Activated CD4-positive, CD25-positive, alpha-beta regulatory T cell treated with anti-CD3 and anti-CD28 coated beads, Interleukin-2, amount 50 U/mL, for 72 hours (primary cell): ENCODE measurements around the gene FURIN.
"Not testable (repeated sequence)": the region's sequence is repeated elsewhere in the genome, so short reads cannot be mapped to it uniquely, and the experiment has no call there.

Source experiments
- DNase-seq: peaks from one replicate; pipeline ENCODE4 v3.0.0; 2021

FURIN gene

GRCh38 chr15:90845201-90845949 is 23.0 kb upstream of the FURIN start:
- DNase-seq: no peak

- not testable (repeated sequence) for DNase-seq
These were observed 19.0 kb upstream of the FURIN start for GRCh38 chr15:90849424-90849823.

DNA sequence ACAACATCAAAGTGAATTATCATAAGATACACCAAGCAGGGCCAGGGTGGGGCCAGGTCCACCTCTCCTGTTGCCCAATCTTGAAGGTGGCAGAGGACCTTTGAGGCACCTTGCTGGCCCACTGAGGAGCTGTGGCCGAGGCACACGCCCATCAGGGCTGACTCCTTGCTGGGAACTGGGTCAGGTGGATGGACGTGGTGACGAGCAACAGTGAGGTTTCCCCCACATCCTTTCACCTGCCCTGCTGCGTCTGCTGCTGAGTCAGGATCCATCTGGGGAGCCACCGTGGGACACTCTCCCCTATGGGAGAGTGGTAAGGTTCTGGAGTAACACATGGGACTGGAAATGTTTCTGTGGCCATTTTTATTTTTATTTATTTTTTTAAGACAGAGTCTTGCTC is 17.3 kb upstream of the FURIN start:
- no peak for DNase-seq

- no peak for DNase-seq
These were observed 16.4 kb upstream of the FURIN start for GRCh38 chr15:90851940-90852339.

DNA sequence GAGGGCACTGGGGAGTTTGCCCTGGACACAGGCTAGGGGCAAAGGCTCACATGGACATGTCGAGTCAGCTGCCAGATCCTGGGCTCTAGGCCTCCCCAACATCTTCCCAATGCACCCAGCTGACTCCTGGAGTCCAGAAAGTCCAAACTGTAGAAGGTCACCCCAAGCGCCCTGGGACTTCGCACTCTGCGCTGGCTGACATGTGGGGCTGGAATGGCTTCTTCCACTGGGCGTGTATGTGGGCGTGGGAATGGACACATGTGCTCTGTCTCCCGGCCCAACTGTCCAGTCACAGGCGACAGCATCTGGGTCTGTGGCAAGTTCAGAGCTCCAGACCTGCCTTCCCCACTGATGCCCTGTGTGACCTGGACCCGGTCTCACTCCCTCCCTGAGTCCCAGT is 13.2 kb upstream of the FURIN start:
- DNase-seq: no peak

DNA sequence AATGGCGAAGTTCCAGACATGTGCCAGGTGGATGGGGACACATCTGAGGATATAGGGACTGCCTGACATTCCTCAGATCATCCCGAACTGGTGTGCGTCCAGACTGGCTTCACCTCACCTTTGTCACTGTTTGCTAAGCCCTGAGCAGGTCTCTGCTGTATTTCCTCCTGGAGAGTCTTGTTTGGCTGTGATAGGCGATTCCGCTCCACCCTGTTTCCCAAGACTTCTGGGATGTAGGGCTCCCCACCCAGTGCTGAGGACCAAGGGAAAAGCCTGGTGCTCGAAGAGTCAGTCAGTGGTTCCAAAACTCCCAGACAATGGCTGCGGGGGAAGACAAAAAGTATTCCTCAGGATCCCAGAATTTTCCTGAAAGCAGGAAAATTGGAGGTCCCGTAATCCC is 11.1 kb upstream of the FURIN start:
- DNase-seq: no peak

GRCh38 chr15:90857883-90858443 is 10.4 kb upstream of the FURIN start:
- DNase-seq: no peak

DNA sequence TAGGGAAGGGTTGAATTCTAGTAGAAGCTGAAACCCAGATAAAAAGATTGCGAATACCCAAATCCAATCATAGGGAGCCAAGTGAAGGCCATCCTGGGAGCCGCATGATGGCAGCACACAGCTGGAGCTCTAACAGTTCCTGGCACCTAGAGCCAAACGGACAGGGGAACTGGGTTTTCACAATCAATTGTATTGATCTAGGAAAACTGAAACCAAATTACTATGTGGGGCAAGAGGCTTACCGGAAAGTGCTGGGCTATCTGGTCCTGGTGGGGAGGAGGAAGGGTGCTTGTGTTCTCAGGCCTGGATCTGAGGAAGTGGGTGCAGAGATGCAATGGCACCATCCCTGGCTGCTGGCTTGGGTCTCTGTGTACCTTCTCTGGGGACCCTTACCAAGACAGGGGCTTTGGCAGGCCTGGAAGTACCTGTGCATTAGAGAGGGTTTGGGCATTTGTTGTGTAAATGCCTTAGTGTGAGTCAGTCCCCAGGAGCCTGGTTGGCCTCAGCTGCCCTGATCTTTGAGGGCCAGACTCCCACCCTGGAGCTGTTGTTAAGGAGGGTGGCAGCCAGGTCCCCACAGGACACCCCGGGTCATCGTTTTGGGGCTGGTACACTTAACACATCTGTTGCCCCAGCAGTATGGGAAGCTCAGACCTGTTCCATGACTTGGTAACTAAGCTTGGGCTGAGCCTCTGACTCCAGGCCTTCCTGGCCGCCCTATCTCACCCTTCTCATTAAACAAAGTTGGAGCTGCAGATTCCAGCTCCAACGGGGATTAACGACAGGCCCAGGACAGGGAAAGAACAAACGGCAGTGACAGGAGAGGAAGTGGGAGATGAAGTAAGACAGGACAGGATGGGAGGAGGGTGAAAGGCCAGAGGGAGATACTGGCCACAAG is 8.9 kb upstream of the FURIN start:
- no peak for DNase-seq

- DNase-seq: no peak
These were observed 7.9 kb upstream of the FURIN start for GRCh38 chr15:90860450-90860849.

- DNase-seq: no peak
These were observed 7.3 kb upstream of the FURIN start for GRCh38 chr15:90860942-90861675.

DNA sequence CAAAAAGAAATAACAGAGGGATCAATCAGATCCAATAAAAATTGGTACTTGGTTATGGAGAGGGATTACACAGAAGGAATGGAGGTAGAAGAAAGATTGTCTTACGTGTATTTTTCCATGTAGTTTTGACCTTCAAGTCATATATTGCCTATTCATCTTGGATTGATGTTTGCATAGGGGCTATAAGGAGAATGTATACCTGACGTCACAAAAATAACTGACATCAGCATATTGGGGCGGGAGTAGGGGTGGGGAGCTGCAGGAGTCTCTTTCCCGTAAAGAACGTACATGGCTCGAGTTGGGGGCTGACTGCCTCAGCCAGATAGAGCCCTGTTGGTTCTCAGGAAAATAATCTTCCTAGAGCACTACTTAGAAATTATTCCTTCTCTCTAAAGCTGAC is 5.9 kb upstream of the FURIN start:
- DNase-seq: no peak

- DNase-seq: no peak
These were observed 5.2 kb upstream of the FURIN start for GRCh38 chr15:90862964-90863778.

DNA sequence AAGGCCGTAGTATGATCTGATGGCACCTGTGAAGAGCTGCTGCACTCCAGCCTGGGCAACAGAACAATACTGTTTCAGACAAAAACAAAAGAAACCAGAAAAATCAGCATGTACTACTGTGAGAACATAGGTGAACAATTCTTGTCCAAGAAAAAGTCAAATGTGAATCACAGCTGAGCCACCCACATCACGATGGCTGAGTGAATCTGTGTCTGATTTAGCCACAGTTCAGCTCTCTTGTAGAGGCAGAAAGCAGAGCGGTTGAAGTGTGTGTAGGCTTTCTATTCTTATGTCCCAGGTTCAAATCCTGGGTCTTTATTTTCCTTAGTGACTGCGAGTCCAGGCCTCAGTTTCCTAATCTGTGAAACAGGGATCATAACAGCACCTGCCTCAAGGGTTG is 4.4 kb upstream of the FURIN start:
- DNase-seq: no peak

DNA sequence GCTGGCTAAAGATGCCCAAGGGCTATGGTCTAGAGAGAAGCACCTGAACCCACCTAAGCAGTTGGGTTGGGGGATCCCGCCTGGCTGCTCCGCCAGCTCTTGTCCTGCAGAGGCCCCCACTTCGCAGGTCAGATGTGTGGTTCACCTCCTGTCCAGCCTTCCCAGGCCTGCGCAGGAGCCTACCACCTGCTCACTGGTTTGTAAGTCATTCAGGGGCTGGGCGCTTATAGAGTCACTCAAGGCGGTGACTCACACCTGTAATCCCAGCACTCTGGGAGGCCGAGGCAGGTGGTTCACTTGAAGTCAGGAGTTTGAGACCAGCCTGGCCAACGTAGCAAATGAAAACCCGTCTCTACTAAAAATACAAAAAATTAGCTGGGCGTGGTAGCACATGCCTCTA is 3.9 kb upstream of the FURIN start:
- no peak for DNase-seq

DNA sequence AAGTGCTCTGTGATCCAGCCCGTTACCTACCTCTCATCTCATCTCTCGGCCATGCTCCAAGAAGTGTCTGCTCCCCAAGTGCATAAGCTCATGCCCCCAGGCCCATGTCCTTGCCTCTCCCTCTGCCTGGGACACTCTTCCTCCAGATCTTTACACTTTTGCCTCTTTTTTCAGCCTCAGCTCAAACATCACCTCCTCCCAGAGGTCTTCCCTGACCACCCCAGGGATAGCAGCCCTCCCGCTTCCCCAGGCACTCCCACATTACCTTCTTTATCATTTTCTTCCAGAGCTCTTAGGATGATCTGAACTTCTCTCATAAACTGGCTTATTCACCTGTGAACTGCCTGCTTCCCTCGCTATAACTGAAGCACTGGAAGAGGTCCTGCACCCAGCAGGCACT is 2.7 kb upstream of the FURIN start:
- DNase-seq: no peak

DNA sequence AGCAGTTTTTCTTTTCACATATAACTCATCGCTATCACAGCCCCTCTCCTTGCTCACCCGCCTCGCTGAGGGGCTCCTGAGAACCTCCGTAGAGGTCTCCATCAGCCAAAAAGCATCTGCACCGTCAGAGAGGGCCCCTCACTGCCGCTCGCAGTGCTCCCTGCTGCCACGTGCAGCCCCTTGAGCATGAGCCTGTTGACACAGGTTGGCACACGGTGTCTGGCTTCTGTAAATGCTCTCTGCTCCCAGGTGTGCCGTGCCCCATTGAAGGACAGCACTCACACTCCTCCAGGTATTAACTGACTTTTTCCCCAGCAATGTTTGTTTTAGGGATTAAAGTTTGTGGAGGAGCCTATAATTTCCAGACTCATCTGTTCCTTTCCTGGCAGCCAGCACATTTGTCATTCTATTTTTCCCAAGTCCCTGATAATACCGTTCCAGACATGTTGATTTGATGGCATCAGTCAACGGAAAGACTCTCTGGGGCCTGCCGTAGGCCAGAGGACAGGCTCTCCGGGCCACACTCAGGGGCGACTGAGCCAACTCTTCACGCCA is 2.1 kb upstream of the FURIN start:
- no peak for DNase-seq

- no peak for DNase-seq
These were observed 1.6 kb upstream of the FURIN start for GRCh38 chr15:90866800-90867199.

DNA sequence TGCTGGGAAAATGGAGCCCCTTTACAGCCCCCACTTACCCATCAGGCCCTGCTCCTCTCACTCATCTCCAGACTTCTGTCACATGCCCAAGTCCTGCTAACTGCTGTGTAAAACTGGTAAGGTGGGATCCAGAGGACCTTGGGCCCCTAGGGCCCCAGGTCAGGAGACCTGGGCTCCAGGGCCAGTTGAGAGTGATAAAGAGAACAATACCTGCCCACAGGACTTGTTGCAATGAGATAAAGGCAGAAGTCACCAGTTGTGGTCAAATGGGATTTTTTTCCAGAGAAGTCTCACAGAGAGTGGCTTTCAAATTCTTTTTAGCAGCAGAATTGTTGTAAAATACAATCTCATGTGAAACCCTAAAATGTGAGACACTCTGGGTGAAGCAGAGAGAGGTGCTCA is 753 bp downstream of the FURIN start:
- DNase-seq: no peak

- DNase-seq: no peak
These were observed 1.4 kb downstream of the FURIN start for GRCh38 chr15:90869601-90870353.

GRCh38 chr15:90870354-90871138 is 2.2 kb downstream of the FURIN start:
- no peak for DNase-seq
